ENCODE measurements around the gene VTN.

Gene VTN

GRCh38 chr17:28370035-28370743, at the start of gene VTN:
VTN (minus strand) TSS chr17:28370307; CDS start chr17:28370203, 104 bp downstream.
- DNase-seq (ENCODE audit: low spot score): peak; percentile 41

DNA sequence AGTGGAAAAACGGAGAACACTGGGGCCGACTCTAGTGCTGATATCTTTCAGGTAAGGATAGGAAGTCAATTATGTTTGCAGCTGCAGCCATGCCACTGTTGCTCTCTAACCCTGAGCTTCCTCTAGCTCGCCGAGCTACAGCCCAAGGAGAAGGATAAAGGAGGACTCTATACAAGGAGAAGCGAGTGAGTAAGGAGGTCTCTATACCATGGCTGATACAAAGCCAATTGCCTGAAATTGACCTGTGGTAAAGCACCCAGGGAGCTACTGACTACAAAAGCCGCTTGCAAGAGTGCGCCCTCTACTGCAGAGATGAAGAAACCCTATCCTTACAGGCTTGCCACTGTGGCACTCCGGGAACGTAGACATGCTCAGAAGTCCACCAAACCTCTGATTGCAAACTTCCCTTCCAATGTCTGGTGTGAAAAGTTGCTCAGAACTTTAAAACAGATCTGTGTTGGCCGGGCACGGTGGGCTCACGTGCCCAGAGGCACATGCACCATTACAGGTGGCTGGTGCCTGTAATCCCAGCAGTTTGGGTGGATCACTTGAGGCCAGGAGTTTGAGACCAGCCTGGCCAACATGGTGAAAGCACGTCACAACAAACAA, 46.7 kb upstream of the VTN start:
- peak; percentile 58 for DNase-seq (ENCODE audit: low spot score)

DNA sequence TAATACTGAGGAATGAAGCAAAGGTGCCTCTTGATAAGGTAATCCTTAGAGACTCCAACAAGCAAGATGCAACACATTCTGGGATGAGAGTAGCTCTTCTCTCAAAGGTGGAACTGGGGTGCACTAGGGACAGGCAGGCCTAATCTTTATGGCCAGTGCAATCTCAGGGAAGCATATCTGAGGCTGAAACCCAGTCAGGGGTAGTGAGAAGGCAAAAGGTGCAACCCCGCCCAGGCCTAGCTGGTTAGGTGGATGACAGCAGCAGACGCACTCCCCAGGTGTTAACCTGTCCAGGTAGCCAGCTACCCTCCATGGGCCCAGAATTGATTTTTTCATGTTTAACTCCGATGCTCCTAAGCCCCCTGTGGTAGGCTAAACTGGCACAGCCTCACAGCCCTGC, 45.8 kb upstream of the VTN start:
- no peak for DNase-seq (ENCODE audit: low spot score)

- DNase-seq (ENCODE audit: low spot score): no peak
Measured at GRCh38 chr17:28413804-28414203, 43.7 kb upstream of the VTN start.

DNA sequence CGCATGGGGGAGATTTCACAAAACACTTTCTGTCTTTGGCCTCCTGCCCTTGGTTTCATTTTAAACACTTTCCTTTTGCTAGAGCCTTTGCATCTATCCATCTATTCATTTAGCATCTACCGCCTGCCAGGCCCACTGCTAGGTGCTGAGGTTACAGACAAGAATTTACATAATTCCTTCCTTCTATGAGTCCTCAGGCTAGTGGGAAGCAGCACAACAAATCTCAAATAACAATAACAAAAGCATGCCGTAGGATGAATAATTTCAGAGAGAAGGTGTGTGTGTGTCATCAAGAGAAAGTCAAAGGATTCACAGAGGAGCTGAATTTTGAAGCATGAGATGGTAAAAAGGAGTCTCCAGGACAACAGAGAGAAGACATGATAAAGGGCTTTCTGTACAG, 42.0 kb upstream of the VTN start:
- DNase-seq (ENCODE audit: low spot score): no peak

DNA sequence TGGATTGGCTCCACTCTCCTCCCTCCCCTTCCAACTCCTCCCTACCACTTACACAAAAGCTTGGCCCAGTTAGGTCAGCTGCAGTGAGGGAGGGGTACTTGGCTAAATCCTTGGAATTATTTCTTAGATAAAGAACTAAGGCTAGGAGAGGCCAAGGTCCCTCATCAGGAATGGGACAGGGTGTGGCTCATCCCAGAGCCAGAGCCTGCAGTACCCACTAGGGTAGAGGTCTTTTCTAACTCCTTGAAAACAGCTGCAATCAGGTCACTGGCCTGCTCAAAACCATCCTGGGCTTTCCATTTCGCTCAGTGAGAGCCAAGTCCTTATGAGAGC, 37.8 kb upstream of the VTN start:
- DNase-seq (ENCODE audit: low spot score): no peak

- DNase-seq (ENCODE audit: low spot score): no peak
Measured at GRCh38 chr17:28407130-28407973, 37.2 kb upstream of the VTN start.

- no peak for DNase-seq (ENCODE audit: low spot score)
Measured at GRCh38 chr17:28406473-28406814, 36.3 kb upstream of the VTN start.

DNA sequence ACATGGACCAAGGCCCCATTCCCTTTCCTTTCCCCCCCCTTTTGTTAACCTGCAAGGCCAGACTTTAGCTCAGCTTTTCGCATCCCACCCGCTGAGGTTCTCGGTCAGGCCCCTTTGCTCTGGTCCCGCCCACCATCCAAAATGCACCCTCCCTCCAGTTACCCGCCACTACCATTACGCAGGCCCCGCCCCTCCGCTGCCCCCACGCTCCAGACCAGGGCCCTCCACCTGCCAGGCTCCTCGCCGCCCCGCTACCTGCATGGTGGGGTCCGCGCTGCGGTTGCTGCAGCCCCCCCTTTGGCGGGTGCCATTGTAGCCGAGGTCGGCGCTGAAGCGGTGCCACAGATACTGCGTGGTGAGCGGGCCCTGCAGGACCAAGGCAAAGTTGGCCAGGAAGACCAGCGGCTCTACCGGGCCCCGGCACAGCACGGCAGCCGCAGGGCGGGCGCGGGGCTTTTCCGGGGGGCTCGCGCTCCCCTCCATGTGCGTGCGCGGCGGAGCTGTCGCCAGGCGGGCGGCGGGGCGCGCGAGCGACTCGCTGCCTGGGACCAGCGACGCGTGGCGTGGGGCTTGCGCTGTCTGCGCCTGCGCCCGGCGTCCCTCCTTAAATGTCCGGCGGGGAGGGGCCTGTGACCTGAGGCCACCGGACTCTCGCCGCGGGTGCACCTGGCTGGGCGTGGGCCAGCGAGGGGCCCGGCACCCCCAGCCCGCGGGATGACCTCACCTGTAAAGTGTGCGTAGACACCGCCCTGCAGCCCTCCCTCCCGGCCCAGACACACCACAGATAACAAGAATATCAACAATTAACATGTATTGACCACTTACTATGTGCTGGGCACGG, 35.7 kb upstream of the VTN start, which contains the start of gene SLC46A1:
SLC46A1 (minus strand) TSS at position 581 of the 841 bp plus-strand sequence; CDS start at position 483, 98 bp downstream.
- DNase-seq (ENCODE audit: low spot score): peak; percentile 53

DNA sequence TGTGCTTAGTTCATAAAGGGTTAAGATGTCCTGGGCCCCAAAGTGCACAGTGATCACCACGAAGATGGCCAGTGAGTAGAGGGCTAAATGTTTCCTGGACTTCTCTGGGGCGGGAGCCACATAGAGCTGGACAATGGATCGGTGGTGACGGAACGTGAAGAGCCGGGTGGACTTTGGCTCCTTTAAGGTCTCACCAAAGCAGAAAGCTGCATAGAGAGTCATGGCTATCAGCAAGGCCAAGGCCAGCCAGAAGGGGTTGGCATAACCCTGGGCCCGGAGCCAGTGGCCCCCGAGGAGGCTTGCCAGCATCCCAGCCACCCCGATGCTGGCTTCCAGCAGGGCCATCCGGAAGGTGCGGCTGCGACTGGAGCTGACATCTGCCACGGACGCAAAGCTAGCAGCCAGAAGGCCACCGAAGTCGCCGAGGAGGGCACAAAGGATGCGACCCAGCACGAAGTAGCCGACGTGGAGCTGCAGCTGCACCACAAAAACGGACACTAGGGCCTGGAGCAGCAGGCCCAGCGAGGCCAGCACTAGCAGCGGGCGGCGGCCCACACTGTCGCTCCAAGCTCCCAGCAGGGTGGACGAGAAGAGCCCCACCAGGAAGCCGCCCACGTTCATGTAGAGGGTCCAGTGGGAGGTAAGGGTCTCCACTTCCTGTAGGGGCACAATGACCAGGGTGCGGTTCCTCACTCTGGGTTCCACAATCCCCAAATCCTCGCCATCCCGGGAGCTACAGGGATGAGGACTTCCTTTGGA, 34.9 kb upstream of the VTN start:
- DNase-seq (ENCODE audit: low spot score): no peak

- no peak for DNase-seq (ENCODE audit: low spot score)
Measured at GRCh38 chr17:28404461-28404811, 34.3 kb upstream of the VTN start.

GRCh38 chr17:28404007-28404406, 33.9 kb upstream of the VTN start:
- DNase-seq (ENCODE audit: low spot score): no peak

DNA sequence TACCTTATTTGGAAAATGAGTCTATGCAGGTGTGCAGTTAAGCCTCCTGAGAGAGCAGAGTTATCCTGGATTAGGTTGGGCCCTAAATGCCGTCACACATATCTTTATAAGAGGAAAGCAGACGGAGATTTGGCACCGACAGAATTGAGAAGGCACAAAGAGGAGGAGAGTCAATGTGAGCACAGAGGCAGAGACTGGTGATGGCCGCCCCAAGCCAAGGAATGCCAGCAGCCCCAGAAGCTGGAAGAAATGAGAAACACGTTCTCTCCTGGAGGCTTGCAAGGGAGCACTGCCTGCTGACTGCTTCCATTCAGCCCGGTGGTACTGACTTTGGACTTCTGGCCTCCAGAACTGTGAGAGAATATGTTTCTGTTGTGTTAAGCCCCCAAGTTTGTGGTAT, 32.7 kb upstream of the VTN start:
- no peak for DNase-seq (ENCODE audit: low spot score)

DNA sequence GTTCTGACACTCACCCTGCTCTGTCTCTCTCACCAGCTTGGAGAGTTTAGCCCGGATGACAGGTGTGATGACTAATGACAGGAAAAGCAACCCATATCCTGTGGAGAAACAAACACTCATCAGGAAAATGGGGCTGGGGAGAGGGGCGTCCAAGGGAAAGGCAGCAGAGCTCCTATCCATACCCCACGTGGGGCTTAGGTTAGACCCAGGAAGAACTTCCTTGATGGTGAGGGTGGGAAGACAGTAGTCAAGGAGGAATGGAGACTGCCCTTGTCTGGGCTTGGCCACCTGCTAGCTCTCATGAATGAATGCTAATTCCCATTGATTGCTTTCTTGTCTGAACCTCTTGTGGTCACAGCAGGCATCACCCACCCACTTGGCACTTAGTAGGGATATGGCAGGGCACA, 32.1 kb upstream of the VTN start:
- no peak for DNase-seq (ENCODE audit: low spot score)

GRCh38 chr17:28399808-28400207, 29.7 kb upstream of the VTN start:
- DNase-seq (ENCODE audit: low spot score): no peak

GRCh38 chr17:28398280-28398981, 28.3 kb upstream of the VTN start:
- DNase-seq (ENCODE audit: low spot score): no peak

GRCh38 chr17:28397687-28398279, 27.7 kb upstream of the VTN start:
- DNase-seq (ENCODE audit: low spot score): no peak

- no peak for DNase-seq (ENCODE audit: low spot score)
Measured at GRCh38 chr17:28397275-28397674, 27.2 kb upstream of the VTN start.

DNA sequence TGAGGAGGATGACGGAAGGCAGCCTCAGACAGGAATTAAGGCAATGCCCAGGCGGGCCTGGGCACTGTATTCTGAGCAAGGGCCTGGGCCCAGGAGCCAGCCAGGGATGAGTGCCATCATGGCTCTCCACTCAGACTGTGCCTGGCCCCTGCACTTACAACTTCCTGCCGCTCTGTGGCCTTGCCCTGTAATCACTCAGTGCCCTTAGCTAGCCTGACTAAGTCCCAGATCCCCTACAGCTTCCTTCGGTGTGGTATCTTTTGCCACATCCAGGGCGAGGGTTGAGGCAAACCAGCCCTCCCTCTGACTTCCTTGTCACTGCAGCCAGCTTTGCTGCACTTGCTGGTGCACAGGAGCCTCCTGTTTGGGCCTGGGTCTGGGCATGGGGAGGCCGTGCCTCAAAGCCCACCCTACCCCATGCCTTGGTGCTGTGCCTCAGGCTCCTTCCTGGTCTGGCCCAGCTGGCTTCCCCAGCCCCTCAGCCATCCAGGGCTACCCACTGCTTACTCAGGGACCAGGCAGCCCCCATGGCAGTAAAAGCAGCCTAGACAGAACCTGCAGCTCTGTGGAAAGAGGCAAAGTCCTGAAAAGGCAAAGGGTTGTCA, 26.6 kb upstream of the VTN start:
- DNase-seq (ENCODE audit: low spot score): no peak

- DNase-seq (ENCODE audit: low spot score): no peak
Measured at GRCh38 chr17:28395968-28396367, 25.9 kb upstream of the VTN start.
